Neutrophil (primary cell): Measurements from ENCODE around the gene CAPN5.
"Not testable (repeated sequence)": the region's sequence is repeated elsewhere in the genome, so short reads cannot be mapped to it uniquely, and the experiment has no call there.

ENCODE experiments used
- H3K27ac ChIP-seq: fragments of 200-600 bp; sonication (generic); 2 replicates; pipeline ENCODE4 v1.5.1; 2016; ENCODE audit warnings: mild to moderate bottlenecking, moderate library complexity
- H3K27me3 ChIP-seq: fragments of 200-600 bp; sonication (generic); 2 replicates; pipeline ENCODE4 v1.6.0; 2016; ENCODE audit warnings: mild to moderate bottlenecking
- H3K36me3 ChIP-seq: fragments of 200-600 bp; sonication (generic); 2 replicates; pipeline ENCODE4 v1.5.1; 2017
- H3K4me1 ChIP-seq, 2 experiments: fragments of 200-600 bp in 1 of 2; sonication (generic) in 1 of 2; 1 replicate in 1 of 2; 2 replicates in 1 of 2; pipeline versions ENCODE4 v1.5.1 to v1.6.1; 2013 to 2016; ENCODE audit warnings: low read depth in 1 of 2, low read length in 1 of 2, mild to moderate bottlenecking in 1 of 2, moderate library complexity in 1 of 2; ENCODE audit not compliant: control insufficient read depth in 1 of 2, insufficient read depth in 1 of 2
- H3K4me3 ChIP-seq, 2 experiments: fragments of 200-600 bp in 1 of 2; sonication (generic) in 1 of 2; 1 replicate in 1 of 2; 2 replicates in 1 of 2; pipeline ENCODE4 v1.5.1; 2013 to 2016; ENCODE audit warnings: low read depth in 1 of 2, low read length in 1 of 2, mild to moderate bottlenecking in 1 of 2, moderate library complexity in 1 of 2
- H3K9me3 ChIP-seq: fragments of 200-600 bp; sonication (generic); 2 replicates; pipeline ENCODE4 v1.5.1; 2016
- CTCF ChIP-seq: fragments of 200-600 bp; sonication (generic); IDR thresholded peaks from 2 replicates; pipeline ENCODE4 v1.5.1; 2016; ENCODE audit warnings: antibody characterized with exemption

The CAPN5 gene

GRCh38 chr11:77044886-77045285, 21.9 kb upstream of the CAPN5 start:
- Histone ChIP-seq H3K4me3 (no peak overlapping the region), H3K36me3 (no peaks in the 10 kb centered on the region), H3K9me3 (no peaks in the 10 kb centered on the region), H3K27ac (no peak overlapping the region), H3K4me1 (peaks cover 7 to 15% of the 10 kb centered on the region in 2 experiments), H3K27me3 (peaks cover 68% of the 10 kb centered on the region)
- TF ChIP-seq CTCF = no peak

DNA sequence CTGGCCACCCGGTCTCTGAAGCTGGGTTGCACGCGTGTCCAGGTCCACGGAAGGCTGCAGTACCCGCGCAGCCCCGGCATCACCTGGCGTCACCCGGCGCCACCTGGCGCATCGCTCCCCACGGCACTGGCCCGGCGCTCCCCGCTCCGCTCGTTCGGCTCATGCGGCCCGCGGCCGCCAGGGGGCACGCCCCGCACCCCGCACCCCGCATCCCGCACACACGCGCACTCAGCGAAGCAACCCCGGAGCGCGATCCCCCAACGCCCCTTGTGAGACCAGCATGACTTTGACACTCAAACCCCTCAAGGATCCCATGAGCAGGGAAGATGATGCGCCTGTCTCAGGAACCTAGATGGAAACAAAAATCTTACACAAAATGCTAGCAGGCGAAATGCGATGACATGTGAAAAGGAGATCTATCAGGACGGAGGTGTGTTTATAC, 20.7 kb upstream of the CAPN5 start:
- no peaks in the 10 kb centered on the region for H3K36me3 ChIP-seq

GRCh38 chr11:77047007-77047927, 19.5 kb upstream of the CAPN5 start:
- Histone ChIP-seq H3K27me3 (peaks cover 46% of the 10 kb centered on the region), H3K36me3 (no peaks in the 10 kb centered on the region), H3K9me3 (no peaks in the 10 kb centered on the region), H3K27ac (no peak overlapping the region), H3K4me1 (peaks cover 6 to 12% of the 10 kb centered on the region in 2 experiments), H3K4me3 (peak overlapping the region in 1 of 2 experiments; percentile 17)
- peak; percentile 55 for TF ChIP-seq CTCF

More for the DNA sequence above, 20.7 kb upstream of the CAPN5 start:
- Histone ChIP-seq H3K27ac (no peak overlapping the region), H3K9me3 (no peaks in the 10 kb centered on the region), H3K4me1 (peaks cover 6 to 12% of the 10 kb centered on the region in 2 experiments), H3K4me3 (no peak overlapping the region), H3K27me3 (peaks cover 56% of the 10 kb centered on the region)
- peak; percentile 31 for TF ChIP-seq CTCF

DNA sequence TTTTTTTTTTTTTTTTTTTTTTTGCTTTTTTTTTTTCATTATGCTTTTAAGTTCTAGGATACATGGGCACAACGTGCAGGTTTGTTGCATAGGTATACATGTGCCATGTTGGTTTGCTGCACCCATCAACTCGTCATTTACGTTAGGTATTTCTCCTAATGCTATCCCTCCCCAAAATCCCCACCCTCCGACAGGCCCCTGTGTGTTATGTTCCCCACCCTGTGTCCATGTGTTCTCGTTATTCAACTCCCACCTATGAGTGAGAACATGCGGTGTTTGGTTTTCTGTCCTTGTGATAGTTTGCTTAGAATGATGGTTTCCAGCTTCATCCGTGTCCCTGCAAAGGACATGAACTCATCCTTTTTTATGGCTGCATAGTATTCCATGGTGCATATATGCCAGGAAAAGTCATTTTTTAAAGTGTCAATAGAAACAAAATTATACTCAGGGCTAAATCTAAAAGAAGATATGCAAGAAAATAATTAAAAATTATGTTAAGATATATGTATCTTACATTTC, 18.8 kb upstream of the CAPN5 start:
- H3K27ac ChIP-seq, H3K9me3 ChIP-seq, H3K36me3 ChIP-seq, H3K4me3 ChIP-seq: not testable (repeated sequence)
- H3K4me1 ChIP-seq = peaks cover 6 to 12% of the 10 kb centered on the region in 2 experiments
- H3K27me3 ChIP-seq = peaks cover 39% of the 10 kb centered on the region

GRCh38 chr11:77049026-77049425, 17.7 kb upstream of the CAPN5 start:
- Histone ChIP-seq H3K4me3 (no peak overlapping the region), H3K27ac (no peak overlapping the region), H3K27me3 (peaks cover 33% of the 10 kb centered on the region), H3K9me3 (no peaks in the 10 kb centered on the region), H3K36me3 (no peaks in the 10 kb centered on the region), H3K4me1 (peaks cover 6 to 12% of the 10 kb centered on the region in 2 experiments)
- no peak for TF ChIP-seq CTCF

- Histone ChIP-seq H3K4me1 (peaks cover 3 to 7% of the 10 kb centered on the region in 2 experiments), H3K27me3 (peaks cover 8% of the 10 kb centered on the region), H3K4me3 (no peak overlapping the region), H3K27ac (no peak overlapping the region), H3K9me3 (peaks cover 8% of the 10 kb centered on the region), H3K36me3 (no peaks in the 10 kb centered on the region)
- no peak for TF ChIP-seq CTCF
These were observed 15.3 kb upstream of the CAPN5 start for GRCh38 chr11:77051511-77051910.
